NCI-H1105 (cell line): ENCODE results near the gene NCKAP5.
A peak's percentile ranks its signal among the peaks of the same experiment; 100 is the strongest.

Source experiments
- DNase-seq: peaks from one replicate; lab custom pipeline; 2025; lab: John Stamatoyannopoulos, UW

The NCKAP5 gene

DNA sequence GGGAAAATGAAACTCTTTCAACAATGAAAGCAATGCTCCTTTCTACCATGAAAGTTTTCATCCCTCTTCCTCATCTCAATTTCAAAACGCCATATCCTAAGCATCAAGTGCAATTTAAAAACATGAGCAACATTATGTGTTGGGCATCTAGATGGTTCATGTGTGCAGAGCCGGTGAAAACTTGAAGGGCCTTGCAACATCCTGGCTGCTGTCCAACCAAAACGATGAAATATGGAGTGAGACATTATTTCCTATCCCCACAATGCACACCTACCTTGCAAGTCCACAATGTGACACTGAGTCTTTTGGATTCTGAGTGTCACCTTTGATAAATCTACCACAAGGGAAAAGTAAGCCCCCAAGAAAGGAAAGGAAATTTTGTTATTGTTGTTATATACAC lies 110.0 kb downstream of the NCKAP5 start:
- no peak for DNase-seq

DNA sequence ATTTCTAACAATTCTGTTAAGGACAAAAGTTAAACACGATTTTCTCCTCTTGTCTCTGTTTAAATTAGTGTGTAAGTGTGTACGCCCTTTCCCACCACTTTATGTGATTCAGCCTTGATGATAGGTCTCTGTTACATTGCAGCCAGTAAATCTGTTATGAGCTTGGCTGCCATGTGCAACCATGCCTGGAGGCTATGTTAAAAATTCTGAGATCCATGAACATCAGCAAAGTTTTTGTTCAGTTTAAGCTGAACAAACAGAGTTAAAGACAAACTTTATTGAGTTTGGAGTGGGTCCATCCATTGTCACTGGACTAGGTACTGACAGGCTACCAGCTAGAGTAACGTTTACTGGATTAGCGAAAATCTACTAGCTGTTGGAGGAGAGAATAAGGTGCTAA lies 110.4 kb downstream of the NCKAP5 start:
- no peak for DNase-seq

- DNase-seq = no peak
These were observed 111.3 kb downstream of the NCKAP5 start for GRCh38 chr2:133456971-133457370.

DNA sequence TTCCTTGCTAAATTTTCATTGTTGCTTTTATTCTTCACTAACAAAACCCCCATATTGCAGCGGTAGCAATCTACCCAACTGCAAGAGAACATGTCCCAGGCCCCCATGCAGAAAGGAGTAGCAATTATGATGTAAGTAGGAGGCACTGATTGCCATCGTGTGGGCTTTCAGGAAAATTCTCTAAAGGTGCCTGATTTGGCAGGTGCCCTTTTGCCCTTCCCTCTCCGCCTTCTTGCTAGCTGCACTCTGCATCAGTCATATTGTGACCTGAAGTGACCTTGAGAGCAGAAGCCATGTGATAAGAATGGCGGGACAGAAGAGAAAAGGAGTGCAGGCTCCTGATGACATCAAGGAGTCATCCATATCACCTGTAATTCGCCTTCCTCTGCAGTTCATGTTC lies 112.1 kb downstream of the NCKAP5 start:
- DNase-seq = no peak

- no peak for DNase-seq
These were observed 115.2 kb downstream of the NCKAP5 start for GRCh38 chr2:133453032-133453431.

DNA sequence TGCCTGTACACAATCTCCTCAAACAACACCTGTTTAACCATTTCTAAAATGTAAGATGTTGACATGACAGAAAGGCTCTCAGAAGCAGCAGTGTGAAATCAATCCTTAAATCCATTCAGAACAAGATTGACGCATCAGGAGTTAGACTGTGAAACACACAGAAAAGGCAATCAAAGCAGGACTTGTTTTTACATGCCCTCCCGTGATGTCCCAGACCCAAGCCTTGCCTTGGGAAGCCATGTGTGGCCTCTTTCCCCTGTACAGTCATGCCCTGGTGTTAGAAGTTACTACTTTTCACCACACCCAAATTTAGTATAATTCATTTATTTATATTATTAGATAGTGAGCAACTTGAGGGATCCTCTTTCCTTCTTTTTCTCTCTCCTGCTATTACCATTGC lies 115.7 kb downstream of the NCKAP5 start:
- DNase-seq = no peak

DNA sequence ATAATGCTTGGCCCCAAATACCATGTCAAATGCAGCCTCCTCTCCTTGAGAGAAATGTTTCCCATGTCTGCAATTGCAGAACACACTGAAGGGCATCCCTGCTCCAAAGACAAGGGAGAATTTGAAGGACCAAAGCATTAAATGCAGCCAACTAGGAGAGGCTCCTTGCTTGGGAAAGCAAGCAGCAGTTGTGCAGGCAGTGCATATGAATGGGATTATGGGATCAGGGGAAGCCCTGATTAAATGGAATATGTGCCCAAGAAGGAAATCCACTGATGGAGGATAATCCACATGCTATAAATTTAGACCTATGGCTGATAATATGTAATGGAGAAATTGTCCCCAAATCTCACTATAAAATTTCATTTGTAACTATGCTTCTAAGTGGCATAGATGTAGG lies 116.1 kb downstream of the NCKAP5 start:
- DNase-seq = no peak

DNA sequence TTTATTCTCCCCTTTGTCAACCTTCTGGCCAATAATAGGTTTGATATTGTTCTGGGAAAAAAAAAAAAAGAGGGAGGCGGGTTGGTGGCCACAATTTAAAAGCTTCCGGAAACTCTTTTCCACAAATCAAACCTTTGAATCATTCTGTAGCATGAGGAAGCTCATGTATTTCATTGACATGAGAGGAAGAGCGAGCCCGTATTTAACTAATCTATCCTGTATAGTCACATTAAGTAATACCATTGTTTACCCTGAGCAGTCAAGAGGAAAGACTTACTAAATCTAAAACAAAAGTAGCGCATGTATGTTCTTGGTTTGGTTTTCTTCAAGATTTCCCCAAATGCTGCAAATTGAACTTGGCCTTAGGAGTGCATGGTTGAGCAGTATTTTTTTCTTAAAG lies 120.1 kb downstream of the NCKAP5 start:
- no peak for DNase-seq

DNA sequence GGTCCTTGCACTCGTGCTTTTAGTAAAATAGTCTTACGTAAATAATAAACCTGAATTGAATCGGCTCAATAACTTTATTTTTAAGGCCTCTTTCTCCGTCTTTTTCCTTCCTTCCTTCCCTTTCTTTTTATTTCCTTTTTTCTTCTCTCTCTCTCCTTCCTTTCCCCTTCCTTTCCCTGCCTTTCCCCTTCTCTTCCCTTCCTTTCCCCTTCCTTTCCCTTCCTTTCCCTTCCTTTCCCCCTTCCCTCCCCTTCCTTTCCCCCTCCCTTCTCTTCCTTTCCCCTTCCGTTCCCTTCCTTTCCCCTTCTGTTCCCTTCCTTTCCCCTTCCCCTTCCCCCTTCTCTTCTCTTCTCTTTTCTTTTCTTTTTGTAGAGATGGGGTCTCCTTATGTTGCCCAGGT lies 121.0 kb downstream of the NCKAP5 start:
- DNase-seq = no peak

- DNase-seq = no peak
These were observed 123.8 kb downstream of the NCKAP5 start for GRCh38 chr2:133444465-133444864.

- no peak for DNase-seq
These were observed 125.9 kb downstream of the NCKAP5 start for GRCh38 chr2:133442393-133442792.

DNA sequence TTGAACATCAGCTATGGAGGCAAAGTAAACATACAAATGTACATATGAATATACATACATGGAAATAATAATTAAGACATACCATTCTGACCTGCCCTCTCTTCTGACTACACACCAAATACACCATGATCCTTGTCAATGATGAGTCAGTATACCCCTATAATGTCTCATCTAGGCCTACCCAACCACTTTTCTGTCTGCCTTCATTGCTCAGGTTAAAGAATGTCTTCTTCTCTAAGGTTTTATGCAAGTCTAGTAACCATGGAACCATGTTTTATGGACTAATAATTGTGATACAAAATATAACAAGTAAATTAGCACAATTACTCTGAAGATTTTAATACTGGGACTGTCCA lies 128.7 kb downstream of the NCKAP5 start:
- DNase-seq = no peak

- no peak for DNase-seq
These were observed 129.3 kb downstream of the NCKAP5 start for GRCh38 chr2:133438848-133439564.

DNA sequence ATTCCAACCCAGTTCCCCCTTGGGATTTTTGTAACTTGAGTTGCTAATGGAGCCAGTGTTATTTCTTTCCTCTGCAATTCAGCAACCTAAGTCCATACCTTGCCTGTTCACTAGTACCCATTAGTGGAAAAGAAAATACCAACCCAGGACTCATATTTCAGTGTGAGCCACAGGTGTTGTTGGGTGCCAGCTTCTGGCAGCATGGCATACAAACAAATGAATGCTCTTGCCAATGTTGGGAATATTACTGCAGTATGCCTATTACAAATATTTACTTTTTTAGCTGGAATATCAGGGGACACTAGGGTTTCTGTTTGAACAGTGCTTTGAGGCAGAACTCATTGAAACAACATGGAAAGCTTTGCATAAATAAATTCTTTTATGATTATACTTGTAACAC lies 130.2 kb downstream of the NCKAP5 start:
- peak; percentile 25 for DNase-seq

DNA sequence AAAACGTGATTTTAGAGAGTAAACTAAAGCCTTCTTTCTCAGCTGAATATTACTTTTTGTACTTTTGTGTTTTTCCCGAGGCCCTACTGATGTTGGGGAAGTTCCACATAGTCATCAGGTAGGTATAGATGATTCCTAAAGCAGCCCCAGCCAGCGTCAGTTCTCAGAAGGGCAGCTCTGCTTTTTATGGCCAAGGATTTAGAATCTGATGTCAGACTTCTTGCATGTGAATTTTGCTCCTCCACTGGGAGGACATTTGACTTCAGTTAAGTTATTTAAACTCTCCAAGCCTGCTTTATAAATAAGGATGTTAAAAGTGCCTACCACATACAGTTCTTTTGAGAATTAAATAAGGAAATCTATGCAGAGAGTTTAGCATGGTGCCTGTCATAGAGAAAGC lies 130.8 kb downstream of the NCKAP5 start:
- DNase-seq = no peak

GRCh38 chr2:133434959-133435668 lies 133.1 kb downstream of the NCKAP5 start:
- peak; percentile 67 for DNase-seq

DNA sequence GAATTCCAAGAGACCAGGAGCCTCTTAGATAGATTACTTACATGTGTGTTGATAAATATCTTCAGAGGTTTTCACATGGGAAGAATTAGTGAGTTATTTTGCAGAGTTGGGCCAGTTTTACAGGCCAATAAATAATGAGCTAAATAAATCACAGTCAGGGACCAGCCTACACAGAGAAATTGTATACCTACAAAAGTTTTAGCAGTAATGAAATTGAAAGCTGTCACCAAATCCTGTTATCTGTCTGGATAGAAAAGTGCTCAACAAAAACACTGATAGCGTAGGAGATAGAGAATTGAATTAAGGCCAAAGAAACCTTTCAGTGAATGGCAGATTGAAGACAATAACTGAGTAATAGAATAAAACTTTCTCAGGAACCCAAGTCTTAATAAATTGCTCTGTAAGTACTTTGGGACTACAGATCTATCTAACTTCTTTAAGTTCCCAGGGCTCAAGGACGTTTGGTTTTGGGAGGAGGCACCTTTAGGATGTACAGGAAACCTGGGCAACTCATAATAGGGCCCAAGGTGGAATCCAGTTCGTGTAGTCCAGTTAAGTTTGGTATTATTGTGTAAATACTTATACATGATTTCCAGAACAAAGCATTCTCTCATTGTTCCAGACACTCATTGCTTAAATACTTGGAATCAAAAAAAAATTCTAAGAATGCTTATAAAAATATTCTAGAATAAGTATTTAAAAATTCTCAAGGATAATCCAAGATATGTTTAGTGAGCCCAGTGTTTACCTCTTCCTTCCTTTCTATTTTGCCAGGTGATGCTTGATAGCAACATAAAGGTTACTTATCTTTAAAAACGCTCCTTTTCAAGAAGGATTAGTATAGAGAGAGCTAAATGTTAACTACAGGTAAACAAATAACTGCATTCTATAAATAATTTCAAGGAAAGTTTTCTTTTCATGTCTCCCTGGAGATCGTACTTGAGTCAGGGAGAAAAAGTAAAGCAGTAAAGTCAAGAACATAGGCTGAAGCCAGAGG lies 134.5 kb downstream of the NCKAP5 start:
- DNase-seq = no peak

- DNase-seq = no peak
These were observed 135.5 kb downstream of the NCKAP5 start for GRCh38 chr2:133432778-133433177.

GRCh38 chr2:133431289-133431688 lies 137.0 kb downstream of the NCKAP5 start:
- DNase-seq = no peak

DNA sequence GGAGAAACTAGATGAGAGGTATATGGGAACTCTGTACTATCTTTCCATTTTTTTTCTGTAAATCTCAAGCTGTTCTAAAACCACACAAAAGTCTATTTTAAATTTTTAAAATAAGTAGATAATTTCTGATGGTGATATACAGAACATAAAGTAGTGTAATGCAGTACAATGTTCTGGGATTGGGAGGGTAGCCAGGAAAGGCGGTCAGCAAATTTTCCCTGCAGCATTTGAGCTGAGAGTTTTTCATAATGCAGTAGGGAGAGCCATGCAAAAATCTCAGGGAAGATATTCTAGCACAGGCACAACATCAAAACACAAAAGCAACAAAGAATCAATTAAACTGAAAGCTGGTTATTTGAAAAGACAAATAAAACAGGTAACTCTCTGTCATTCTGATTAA lies 141.5 kb downstream of the NCKAP5 start:
- DNase-seq = no peak

DNA sequence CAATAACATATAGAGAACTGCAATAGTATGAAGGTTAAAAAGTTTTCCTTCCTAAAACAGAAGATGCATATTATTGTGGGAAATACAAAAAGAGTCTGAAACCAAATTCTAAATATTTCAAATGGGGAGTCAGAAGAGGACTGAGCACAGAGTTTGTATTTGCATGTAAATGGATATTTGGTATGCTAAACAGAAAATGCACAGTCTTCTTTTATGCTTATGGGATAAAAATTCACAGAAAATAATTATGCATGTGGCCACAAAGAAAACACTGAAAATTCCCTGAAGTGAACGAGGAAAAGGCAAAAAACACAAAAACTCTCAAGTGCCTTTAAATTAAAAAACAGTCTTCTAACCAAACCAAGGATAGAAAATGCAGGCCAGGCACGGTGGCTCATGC lies 142.7 kb downstream of the NCKAP5 start:
- DNase-seq = no peak

DNA sequence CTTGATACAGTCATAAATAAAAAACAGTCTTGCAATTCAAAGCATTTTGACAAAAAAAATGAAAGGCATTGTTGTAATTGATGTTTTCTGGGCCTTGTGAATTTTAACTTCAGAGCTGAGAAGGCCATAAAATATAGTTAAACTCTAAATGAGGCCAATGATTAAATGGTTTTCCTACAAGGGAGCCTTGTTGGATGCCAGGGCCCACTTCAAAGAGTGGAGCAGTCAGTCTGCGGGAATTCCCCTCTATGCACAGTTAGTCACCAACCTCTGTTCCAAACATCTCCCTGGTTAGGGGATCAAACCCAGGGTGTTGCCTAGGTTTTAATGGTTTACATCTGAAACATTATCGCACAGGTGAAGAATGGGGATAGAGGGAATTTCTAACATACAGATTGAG lies 143.4 kb downstream of the NCKAP5 start:
- no peak for DNase-seq

DNA sequence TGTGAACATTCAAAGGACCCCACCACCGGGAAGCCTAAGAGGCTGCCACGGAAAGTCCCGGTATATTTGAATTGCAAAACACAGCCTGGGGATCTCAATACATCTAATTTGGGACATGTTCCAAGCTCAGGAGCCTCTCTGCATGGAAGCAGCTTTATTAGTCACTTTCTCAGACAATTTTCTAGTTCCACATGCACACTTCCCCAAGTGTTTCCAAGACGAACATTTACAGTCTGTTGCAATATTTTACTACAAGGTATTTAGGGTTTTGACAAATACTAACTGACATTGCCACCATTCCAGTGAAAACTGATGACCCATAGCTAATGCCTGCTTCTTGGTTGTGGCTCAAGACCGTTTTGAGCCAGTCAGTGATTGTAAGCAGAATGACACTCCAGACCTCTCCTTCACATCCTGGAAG lies 145.3 kb downstream of the NCKAP5 start:
- no peak for DNase-seq
